ENCODE results near the gene FN1.

- TF ChIP-seq PAX5 (IDR thresholded peaks at IDR 0.05; ENCODE audit: insufficient read depth, low read length, severe bottlenecking) (no peak), POLR2A (IDR thresholded peaks at IDR 0.05; ENCODE audit: low read depth, low read length) (no peak), POLR2AphosphoS5 (IDR thresholded peaks at IDR 0.05; ENCODE audit: low read depth, low read length) (no peak), TAF1 (IDR thresholded peaks at IDR 0.05; ENCODE audit: low read depth, low read length) (no peak)
These were observed 61.9 kb downstream of the FN1 start for GRCh38 chr2:215374002-215374401.

Measured in GM12891 (cell line).